HFFc6 (cell line): ENCODE measurements around the gene USP47. TPM values are rescaled to one million over a fixed set of nuclear protein-coding genes. Genes with fewer than 3 reads are reported as not detected.

Experiments used
- DNase-seq: peaks from one replicate; pipeline ENCODE4 v3.0.0-alpha.2; 2018
- H3K27ac Mint-ChIP-seq: 2 replicates; pipeline ENCODE4 v1.8.0; 2020; ENCODE audit warnings: mild to moderate bottlenecking, mixed read lengths
- H3K27me3 Mint-ChIP-seq: 2 replicates; pipeline ENCODE4 v1.8.0; 2021; ENCODE audit warnings: mild to moderate bottlenecking, moderate library complexity, mixed read lengths; ENCODE audit not compliant: insufficient read depth
- H3K36me3 Mint-ChIP-seq: 2 replicates; pipeline ENCODE4 v1.8.0; 2021; ENCODE audit warnings: low read depth, mixed read lengths
- H3K4me1 Mint-ChIP-seq: 2 replicates; pipeline ENCODE4 v1.8.0; 2020; ENCODE audit warnings: low read depth, mixed read lengths
- H3K4me3 Mint-ChIP-seq: 2 replicates; pipeline ENCODE4 v1.8.0; 2020; ENCODE audit warnings: mild to moderate bottlenecking, moderate library complexity, mixed read lengths
- H3K9me3 Mint-ChIP-seq: 2 replicates; pipeline ENCODE4 v1.8.0; 2020; ENCODE audit warnings: mild to moderate bottlenecking, mixed read lengths
- total RNA-seq, 6 experiments: library from RNA; stranded (reverse); fragmentation: NEBNext Ultra II Directional; extraction: Animal tissue kit (Norgen Biotek cat#: 25700); gene quantifications; 2 replicates in 1 of 6; 3 replicates in 5 of 6; pipeline ENCODE4 v1.2.3, GENCODE V29; 2021
- TF ChIP-seq, protein P1 (sequence below): fragments of 200-600 bp; sonication (generic); IDR thresholded peaks from 2 replicates; pipeline ENCODE4 v1.5.0; 2021; ENCODE audit warnings: antibody characterized with exemption, mild to moderate bottlenecking

The USP47 gene
- total RNA-seq, 6 experiments from 2014 or later = 33.6 to 38.7 (median 35.1) TPM

DNA sequence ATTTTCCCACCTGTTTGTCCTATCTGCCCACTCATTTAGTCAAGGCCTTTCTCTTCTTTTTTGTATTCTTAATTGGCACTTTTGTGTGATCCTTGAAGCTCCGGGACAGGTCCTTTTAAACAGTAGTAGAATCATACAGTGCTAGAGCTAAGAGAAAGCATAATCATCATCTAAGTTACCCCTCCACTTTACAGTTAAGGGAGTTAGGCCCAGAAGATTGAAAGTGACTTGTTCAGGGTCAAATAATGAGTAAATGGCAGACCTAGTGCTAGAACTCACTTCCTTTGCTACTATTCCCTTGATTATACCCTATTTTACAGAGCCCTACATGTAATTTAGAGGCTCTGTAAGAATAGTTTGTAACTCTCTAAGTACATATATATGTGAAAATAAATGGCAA, 2.5 kb downstream of the USP47 start:
- H3K9me3 Mint-ChIP-seq = no peaks in the 10 kb centered on the region
- peaks cover 5% of the 10 kb centered on the region for H3K4me1 Mint-ChIP-seq
- H3K27ac Mint-ChIP-seq = no peak overlapping the region
- TF ChIP-seq, protein P1, sequence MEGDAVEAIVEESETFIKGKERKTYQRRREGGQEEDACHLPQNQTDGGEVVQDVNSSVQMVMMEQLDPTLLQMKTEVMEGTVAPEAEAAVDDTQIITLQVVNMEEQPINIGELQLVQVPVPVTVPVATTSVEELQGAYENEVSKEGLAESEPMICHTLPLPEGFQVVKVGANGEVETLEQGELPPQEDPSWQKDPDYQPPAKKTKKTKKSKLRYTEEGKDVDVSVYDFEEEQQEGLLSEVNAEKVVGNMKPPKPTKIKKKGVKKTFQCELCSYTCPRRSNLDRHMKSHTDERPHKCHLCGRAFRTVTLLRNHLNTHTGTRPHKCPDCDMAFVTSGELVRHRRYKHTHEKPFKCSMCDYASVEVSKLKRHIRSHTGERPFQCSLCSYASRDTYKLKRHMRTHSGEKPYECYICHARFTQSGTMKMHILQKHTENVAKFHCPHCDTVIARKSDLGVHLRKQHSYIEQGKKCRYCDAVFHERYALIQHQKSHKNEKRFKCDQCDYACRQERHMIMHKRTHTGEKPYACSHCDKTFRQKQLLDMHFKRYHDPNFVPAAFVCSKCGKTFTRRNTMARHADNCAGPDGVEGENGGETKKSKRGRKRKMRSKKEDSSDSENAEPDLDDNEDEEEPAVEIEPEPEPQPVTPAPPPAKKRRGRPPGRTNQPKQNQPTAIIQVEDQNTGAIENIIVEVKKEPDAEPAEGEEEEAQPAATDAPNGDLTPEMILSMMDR = no peak
- no peaks in the 10 kb centered on the region for H3K36me3 Mint-ChIP-seq
- no peaks in the 10 kb centered on the region for H3K27me3 Mint-ChIP-seq
- DNase-seq = no peak
- no peak overlapping the region for H3K4me3 Mint-ChIP-seq

DNA sequence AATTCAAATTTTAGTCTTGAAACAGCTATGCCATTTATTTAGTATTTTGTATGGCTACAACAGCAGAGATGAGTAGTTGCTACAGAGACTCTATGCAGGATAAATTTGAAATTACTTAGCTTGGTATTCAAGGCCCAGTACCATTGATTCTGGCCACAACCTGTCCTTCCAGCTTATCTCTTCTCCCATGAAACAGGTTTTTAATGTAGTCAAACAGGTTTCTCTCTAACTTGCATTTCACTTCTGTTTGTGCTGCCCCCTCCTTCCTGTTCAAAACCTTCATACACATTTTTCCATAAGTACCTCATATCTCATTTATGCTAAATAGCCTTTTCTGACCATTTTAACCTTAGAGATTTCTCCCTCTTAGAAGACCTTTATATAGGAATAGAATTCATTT, 3.3 kb downstream of the USP47 start:
- Mint-ChIP-seq H3K4me1 (peaks cover 13% of the 10 kb centered on the region), H3K9me3 (no peaks in the 10 kb centered on the region), H3K36me3 (no peaks in the 10 kb centered on the region), H3K27me3 (no peaks in the 10 kb centered on the region), H3K27ac (peak overlapping the region; percentile 45), H3K4me3 (peak overlapping the region; percentile 44)
- no peak for DNase-seq
- TF ChIP-seq, protein P1 = no peak

DNA sequence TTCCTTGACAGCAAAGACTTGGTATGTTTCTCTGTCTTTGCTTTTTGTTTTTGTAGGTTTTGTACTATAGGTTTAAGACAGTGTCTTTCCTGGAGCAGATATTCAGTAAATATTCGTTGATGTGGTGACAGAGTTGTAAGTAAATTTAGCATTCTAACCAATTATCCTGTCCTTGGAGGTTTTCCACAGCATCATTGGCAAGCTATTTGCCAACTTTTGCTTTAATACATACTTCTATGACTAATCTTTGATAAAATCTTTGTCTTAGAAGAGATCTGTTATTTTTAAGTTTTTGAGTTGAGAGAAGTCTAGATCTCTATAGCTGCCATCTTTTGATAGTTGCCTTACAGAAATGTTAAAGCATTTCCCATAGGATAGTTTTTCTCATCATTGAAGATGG, 3.8 kb downstream of the USP47 start:
- H3K27ac Mint-ChIP-seq = peak overlapping the region; percentile 45
- H3K9me3 Mint-ChIP-seq = no peaks in the 10 kb centered on the region
- peak overlapping the region; percentile 44 for H3K4me3 Mint-ChIP-seq
- peaks cover 18% of the 10 kb centered on the region for H3K4me1 Mint-ChIP-seq
- DNase-seq = peak; percentile 51
- no peaks in the 10 kb centered on the region for H3K27me3 Mint-ChIP-seq
- no peaks in the 10 kb centered on the region; the same call in 1 of the 2 replicates for H3K36me3 Mint-ChIP-seq
- TF ChIP-seq, protein P1 = no peak

DNA sequence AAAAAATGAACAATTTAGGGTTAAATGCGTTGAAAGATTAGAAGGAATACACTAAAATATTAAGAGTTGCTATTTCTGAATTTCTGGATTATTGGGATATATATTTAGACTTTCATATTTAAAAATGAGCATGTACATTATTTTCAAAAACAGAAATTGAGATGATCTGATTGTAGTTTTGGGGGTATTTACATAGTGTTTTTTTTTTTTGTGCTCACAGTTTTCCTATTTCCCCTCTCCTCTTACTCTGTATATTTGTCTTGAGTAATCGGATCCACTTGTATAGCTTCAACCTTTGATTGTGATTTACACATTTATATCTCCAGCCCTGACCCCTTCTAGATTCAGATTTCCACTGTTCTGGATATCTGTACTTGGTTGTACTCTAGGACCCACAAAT, 5.3 kb downstream of the USP47 start:
- H3K27me3 Mint-ChIP-seq = no peaks in the 10 kb centered on the region
- H3K9me3 Mint-ChIP-seq = no peaks in the 10 kb centered on the region
- DNase-seq = no peak
- H3K4me3 Mint-ChIP-seq = no peak overlapping the region
- peaks cover 6% of the 10 kb centered on the region for H3K36me3 Mint-ChIP-seq
- no peak overlapping the region for H3K27ac Mint-ChIP-seq
- peaks cover 32% of the 10 kb centered on the region for H3K4me1 Mint-ChIP-seq
- TF ChIP-seq, protein P1 = no peak

DNA sequence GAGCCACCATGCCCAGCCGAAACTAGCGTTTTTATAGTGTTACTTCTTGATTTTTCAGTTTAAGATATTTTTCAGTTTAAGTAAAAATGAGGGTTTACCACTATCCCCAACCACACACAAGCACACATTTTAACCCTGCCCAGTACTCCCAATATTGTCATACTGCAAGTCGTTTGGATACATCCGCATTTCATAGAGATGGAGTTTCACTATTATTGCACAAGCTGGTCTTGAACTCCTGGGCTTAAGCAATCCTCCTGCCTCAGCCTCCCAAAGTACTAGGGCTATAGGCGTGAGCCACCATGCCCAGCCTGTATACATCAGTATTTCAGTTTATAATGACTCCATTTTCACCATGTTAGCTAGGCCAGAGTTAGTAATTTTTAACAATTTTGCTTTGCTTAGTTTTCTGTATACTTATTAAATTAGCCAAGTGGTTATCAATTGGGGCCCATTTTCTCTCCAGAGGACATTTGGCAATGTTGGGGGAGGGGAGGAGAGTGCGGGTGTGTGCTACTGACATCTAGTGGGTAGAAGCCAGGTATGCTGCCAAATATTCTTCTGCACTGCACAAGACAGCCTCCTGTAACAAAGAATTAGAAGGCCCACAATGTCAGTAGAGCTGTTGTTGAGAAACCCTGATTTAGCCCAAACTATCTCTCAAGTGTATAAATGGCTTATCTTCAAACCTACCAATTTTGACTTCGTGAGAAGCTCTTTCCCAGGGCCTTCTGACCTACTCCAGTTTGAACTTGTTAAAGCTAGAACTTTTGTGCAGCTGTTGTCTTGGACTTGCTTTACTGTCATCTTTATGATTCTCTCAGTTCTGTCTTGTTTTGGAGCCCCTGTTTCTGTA, 7.3 kb downstream of the USP47 start:
- peak; percentile 56 for DNase-seq
- peak overlapping the region; percentile 18; the same call in 1 of the 2 replicates for H3K4me3 Mint-ChIP-seq

More for the DNA sequence above, 7.3 kb downstream of the USP47 start:
- H3K36me3 Mint-ChIP-seq = peaks cover 6% of the 10 kb centered on the region
- TF ChIP-seq, protein P1 = peak; percentile 78
- H3K27ac Mint-ChIP-seq = peak overlapping the region; percentile 69
- H3K9me3 Mint-ChIP-seq = no peaks in the 10 kb centered on the region
- H3K4me1 Mint-ChIP-seq = peaks cover 48% of the 10 kb centered on the region
- no peaks in the 10 kb centered on the region for H3K27me3 Mint-ChIP-seq
